ENCODE measurements around the gene JOSD1. TPM values are rescaled to one million over a fixed set of nuclear protein-coding genes. Genes with fewer than 3 reads are reported as not detected.

The JOSD1 gene
- total RNA-seq, 2 experiments from 2014 or later: 68.0 to 77.7 TPM

DNA sequence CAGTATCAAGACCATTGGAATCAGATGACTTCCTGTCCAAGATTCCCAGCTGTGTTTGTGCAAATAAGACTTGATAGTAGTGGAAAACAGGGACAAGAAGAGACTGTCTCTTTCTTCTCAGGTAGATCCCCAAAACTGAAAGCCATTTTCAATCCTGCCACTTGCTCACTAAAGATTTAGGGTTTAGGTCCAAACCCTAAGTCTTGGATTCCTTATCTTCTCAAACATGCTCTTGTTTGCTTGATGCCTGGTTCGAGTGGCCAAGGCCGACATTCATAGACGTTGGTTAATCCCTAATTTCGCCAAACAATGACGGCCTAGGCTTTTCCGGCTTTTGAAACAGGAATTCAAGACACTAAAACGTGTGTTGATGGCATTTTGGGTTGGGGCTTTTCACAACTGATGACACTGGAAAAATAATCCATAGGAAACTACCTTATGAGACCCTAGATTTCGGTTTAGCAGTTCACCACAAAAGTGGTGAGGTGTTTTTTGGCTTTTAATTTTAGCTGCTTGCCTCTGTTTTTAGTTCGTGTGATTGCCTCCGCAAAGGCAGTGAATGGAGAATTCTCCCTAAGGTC, 4.0 kb upstream of the JOSD1 start:
- no peaks in the 10 kb centered on the region for H3K9me3 Mint-ChIP-seq (ENCODE audit: low read depth)
- POLR2A ChIA-PET: interaction anchor here (1.0 kb wide), 1 partner anchor 22 kb away, joined by 7 read pairs; the partner anchor contains the start of gene TOMM22
- CTCF ChIA-PET: interaction anchor here (3.1 kb wide), 1 partner anchor 23 kb away, joined by 13 read pairs; the partner anchor contains the start of gene TOMM22
- DNase-seq (no peak), ATAC-seq (no peak)
- H3K4me1 Mint-ChIP-seq: peaks cover 48% of the 10 kb centered on the region
- H3K4me3 Mint-ChIP-seq: peak overlapping the region; percentile 93
- peaks cover 32% of the 10 kb centered on the region for H3K36me3 Mint-ChIP-seq (ENCODE audit: low read depth)
- H3K27me3 Mint-ChIP-seq: no peaks in the 10 kb centered on the region
- H3K27ac Mint-ChIP-seq: peak overlapping the region; percentile 97
- intact Hi-C loops (cut with DNase I, micrococcal nuclease): loop anchor here (1.0 to 10.0 kb wide), 19 partner anchors 22 to 1643 kb away; partner anchors contain the start of genes CBY1 (in 2 of the 2), DDX17 (in 2 of the 2), FAM227A (in 2 of the 2) and ADSL (in 1 of the 2)

DNA sequence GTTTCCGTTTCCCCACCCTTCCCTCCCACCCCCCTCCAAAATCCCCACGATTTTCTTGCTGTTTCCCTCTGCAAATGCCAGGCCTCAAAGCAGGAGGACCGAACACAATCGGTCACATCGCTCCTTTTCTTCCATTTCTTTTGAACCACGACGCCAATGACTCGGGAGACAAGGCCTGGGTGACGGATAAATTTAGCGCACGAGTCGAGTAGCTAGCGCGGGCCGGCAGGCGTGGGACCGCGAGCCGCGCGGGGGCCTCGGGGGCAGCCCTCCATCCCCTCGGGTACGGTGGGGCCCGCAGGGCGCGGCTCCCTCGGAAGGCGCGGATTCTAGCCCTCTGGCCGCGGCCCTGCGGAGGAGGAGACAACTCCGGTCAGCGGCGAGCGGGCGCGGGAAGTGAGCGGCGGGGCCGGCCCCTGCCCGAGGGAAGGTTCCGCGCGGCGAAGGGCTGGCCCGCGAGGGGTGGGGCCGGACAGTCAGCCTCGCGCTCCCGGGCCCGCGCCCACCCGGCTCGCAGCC, 414 bp downstream of the JOSD1 start:
- H3K4me3 Mint-ChIP-seq: peak overlapping the region; percentile 95
- peaks cover 37% of the 10 kb centered on the region for H3K36me3 Mint-ChIP-seq (ENCODE audit: low read depth)
- no peaks in the 10 kb centered on the region for H3K27me3 Mint-ChIP-seq
- intact Hi-C loops (cut with DNase I, micrococcal nuclease): loop anchor here in 1 of 2 experiments (1.0 to 10.0 kb wide), 7 partner anchors 44 to 1092 kb away; partner anchors contain the start of genes ATF4, CBX7, CBY1 and CSNK1E
- H3K27ac Mint-ChIP-seq: peak overlapping the region; percentile 95
- ChIA-PET CTCF (interaction anchor here (1.0 to 3.4 kb wide), 3 partner anchors 18 to 53 kb away, joined by 3 to 34 read pairs (median 4); partner anchors contain the start of gene TOMM22), POLR2A (interaction anchor here (2.2 kb wide), 1 partner anchor 18 kb away, joined by 13 read pairs; the partner anchor contains the start of gene TOMM22)
- H3K9me3 Mint-ChIP-seq (ENCODE audit: low read depth): no peaks in the 10 kb centered on the region
- peaks cover 59% of the 10 kb centered on the region for H3K4me1 Mint-ChIP-seq
- DNase-seq: no peak
- ATAC-seq: no peak

DNA sequence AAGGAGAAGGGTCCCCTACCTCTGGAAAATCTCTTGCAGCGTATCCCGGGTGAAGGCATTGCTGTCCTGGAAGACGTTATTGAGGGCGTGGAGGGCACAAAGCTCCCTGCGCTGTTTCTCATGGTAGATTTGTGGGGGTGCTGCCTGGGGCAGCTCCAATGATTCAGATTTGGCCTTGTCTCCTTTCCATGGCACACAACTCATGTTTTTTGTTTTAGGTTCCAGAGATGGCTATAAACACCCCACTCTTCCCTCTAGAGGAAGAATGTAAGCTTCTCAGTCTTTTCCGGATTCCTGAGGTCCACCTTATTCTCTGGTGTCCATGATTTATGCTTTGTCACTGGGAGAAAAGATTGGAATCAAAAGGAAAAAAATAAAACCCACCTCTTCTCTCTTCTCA, 959 bp downstream of the JOSD1 start:
- DNase-seq: no peak
- intact Hi-C loops (cut with DNase I, micrococcal nuclease): loop anchor here in 1 of 2 experiments (1.0 to 10.0 kb wide), 7 partner anchors 43 to 1091 kb away; partner anchors contain the start of genes ATF4, CBX7, CBY1 and CSNK1E
- Mint-ChIP-seq H3K27ac (peak overlapping the region; percentile 95), H3K36me3 (ENCODE audit: low read depth) (peaks cover 42% of the 10 kb centered on the region), H3K4me3 (peak overlapping the region; percentile 95), H3K9me3 (ENCODE audit: low read depth) (no peaks in the 10 kb centered on the region), H3K27me3 (no peaks in the 10 kb centered on the region), H3K4me1 (peaks cover 60% of the 10 kb centered on the region)
- no peak for ATAC-seq
- POLR2A ChIA-PET: interaction anchor here (0.8 to 2.2 kb wide), 2 partner anchors 16 to 18 kb away, joined by 3 to 13 read pairs; partner anchors contain the start of gene TOMM22
- CTCF ChIA-PET: interaction anchor here (1.0 to 3.4 kb wide), 4 partner anchors 17 to 53 kb away, joined by 3 to 34 read pairs (median 4); partner anchors contain the start of gene TOMM22

DNA sequence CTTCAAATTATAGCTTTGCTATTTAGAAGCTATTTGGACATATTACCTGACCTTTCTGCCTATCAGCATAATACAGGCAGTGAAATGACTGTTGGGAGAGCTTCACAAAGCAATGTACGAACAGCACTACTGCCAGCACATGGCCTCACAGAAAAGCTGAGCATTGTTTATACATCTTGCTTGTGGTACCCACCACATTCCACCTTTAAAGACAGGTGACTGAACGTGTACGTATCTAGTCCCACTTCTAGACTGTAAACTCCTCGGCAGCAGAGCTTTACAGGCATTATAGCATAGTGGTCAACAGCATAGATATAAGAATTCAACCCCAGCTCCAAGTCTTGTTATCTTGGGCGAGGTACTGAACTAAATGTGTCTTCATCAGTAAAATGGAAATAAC, 1.6 kb downstream of the JOSD1 start:
- DNase-seq (no peak), ATAC-seq (no peak)
- Mint-ChIP-seq H3K27me3 (no peaks in the 10 kb centered on the region), H3K36me3 (ENCODE audit: low read depth) (peaks cover 45% of the 10 kb centered on the region), H3K4me1 (peaks cover 57% of the 10 kb centered on the region), H3K27ac (peak overlapping the region; percentile 95), H3K9me3 (ENCODE audit: low read depth) (no peaks in the 10 kb centered on the region), H3K4me3 (peak overlapping the region; percentile 95)
- intact Hi-C loops (cut with DNase I, micrococcal nuclease): no loop called here
- ChIA-PET CTCF (interaction anchor here (0.6 to 3.4 kb wide), 6 partner anchors 17 to 493 kb away, joined by 3 to 34 read pairs (median 3); partner anchors contain the start of gene TOMM22), POLR2A (interaction anchor here (0.8 to 2.2 kb wide), 2 partner anchors 15 to 17 kb away, joined by 3 to 13 read pairs; partner anchors contain the start of gene TOMM22)

DNA sequence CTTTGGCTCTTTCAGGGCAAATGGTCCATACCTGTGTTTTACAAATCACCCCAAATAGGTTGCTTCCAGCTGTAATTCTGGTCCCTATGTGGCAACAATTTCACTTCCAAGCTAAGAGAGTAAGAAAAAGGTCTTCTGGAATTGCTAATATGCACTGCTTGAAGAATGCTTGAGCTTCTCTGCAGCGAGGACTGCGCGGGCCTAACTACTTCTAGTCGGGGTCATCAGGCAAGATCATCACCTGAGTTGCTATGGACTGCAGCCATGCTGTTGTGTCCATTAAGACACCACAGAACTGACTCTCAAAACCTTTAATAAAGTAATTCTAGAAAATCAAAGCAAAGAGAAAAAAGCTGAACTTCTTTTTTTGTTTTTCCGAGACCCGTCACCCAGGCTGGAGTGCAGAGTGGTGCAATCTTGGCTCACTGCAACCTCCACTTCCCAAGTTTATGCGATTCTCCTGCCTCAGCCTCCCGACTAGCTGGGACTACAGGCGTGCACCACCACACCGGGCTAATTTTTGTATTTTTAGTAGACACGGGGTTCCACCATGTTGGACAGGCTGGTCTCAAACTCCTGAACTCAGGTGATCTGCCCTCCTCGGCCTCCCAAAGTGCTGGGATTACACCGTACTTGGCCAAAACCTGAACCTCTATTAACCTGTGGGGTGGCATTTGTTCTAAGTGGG, 2.2 kb downstream of the JOSD1 start:
- ChIA-PET CTCF (interaction anchor here (0.6 to 3.4 kb wide), 5 partner anchors 9 to 492 kb away, joined by 3 to 34 read pairs (median 3); partner anchors contain the start of gene TOMM22), POLR2A (interaction anchor here (0.6 to 2.2 kb wide), 3 partner anchors 16 to 730 kb away, joined by 3 to 13 read pairs (median 8); partner anchors contain the start of gene TOMM22)
- peaks cover 55% of the 10 kb centered on the region for H3K4me1 Mint-ChIP-seq
- no peaks in the 10 kb centered on the region for H3K27me3 Mint-ChIP-seq
- intact Hi-C loops (cut with DNase I, micrococcal nuclease): no loop called here
- ATAC-seq (no peak), DNase-seq (no peak)
- H3K4me3 Mint-ChIP-seq: peak overlapping the region; percentile 95
- peak overlapping the region; percentile 95 for H3K27ac Mint-ChIP-seq
- H3K36me3 Mint-ChIP-seq (ENCODE audit: low read depth): peaks cover 49% of the 10 kb centered on the region
- H3K9me3 Mint-ChIP-seq (ENCODE audit: low read depth): no peaks in the 10 kb centered on the region

DNA sequence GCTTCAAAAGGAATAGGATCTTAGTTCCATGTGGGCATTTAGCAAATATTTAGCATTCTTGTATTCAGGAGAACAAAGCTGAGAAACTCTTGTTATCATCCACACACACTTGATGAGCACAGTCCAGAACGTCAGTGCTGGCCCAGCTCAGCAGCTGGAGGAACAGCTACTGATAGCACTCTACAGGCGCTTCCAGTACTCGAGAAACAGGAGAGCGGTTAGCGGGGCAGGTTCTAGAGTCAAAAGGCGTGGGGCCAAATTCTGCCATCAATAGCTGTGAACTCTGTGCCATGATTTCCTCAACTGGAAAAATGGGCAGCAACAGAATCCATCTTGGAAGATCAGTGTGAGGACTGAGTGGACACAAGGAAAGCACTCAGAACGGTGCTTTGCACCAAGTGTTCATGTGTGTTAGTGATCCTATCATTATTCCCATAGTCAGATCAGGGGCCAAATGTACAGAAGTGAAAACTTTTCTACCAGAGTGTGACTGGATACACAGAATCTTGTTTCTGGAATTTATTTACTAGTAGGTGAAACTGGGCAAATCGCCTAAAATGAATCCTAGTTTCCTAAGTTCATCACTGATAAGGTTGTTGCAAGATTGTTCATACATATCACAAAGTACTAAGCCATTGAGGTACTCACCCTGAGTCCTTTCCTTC, 3.2 kb downstream of the JOSD1 start:
- peak overlapping the region; percentile 95 for H3K4me3 Mint-ChIP-seq
- ATAC-seq (no peak), DNase-seq (no peak)
- POLR2A ChIA-PET: interaction anchor here (0.7 to 2.0 kb wide), 2 partner anchors 16 to 38 kb away, joined by 3 to 8 read pairs; partner anchors contain the start of gene TOMM22
- H3K9me3 Mint-ChIP-seq (ENCODE audit: low read depth): no peaks in the 10 kb centered on the region
- CTCF ChIA-PET: interaction anchor here (1.0 to 3.4 kb wide), 4 partner anchors 10 to 16 kb away, joined by 3 to 34 read pairs (median 14); partner anchors contain the start of gene TOMM22
- H3K4me1 Mint-ChIP-seq: peaks cover 59% of the 10 kb centered on the region
- no peaks in the 10 kb centered on the region for H3K27me3 Mint-ChIP-seq
- H3K36me3 Mint-ChIP-seq (ENCODE audit: low read depth): peaks cover 57% of the 10 kb centered on the region
- intact Hi-C loops (cut with DNase I, micrococcal nuclease): loop anchor here (2.0 kb wide), 2 partner anchors 17 to 621 kb away; partner anchors contain the start of genes RPL3 (in 1 of the 2) and TOMM22 (in 1 of the 2)
- peak overlapping the region; percentile 95 for H3K27ac Mint-ChIP-seq

DNA sequence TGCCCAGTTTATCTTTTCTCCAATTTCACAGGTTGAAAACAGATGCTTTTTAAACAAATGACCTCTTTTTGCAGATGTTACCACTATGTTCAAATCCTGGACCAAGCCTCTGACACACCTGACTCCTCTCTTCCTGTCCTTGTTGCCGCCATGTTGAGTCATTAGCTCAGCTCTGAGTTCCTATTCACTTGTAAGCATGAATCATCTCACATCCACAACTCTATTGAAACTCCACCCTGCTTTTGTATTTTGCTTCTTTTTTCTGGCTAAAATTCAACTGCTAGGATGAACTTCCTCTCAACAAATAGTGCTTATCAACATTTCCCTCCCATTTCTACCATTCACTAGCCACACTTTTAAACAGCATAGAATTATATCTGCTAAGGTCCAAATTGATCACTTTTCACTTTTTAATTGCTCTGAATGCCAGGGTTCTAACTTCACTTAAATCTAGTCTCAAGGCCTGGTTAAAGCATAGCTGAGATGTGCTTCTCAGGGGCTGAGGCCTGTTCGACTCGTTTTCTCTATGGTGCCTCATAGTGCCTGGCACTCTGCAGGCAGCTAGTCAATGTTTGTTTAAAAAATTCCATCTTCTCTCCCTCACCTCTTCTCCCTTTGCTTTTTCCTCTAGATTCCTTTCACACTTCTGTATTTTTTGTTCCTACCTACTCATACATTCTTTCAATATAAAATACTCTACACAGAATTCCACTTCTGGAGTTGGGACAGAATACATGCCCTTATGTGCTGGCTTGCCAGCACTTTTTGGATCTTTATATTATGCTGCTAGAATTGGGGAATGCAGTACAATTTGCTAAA, 3.9 kb downstream of the JOSD1 start:
- peak; percentile 74 for ATAC-seq
- H3K9me3 Mint-ChIP-seq (ENCODE audit: low read depth): no peaks in the 10 kb centered on the region
- peak overlapping the region; percentile 95 for H3K4me3 Mint-ChIP-seq
- DNase-seq: peak; percentile 73
- ChIA-PET CTCF (interaction anchor here (0.6 to 2.9 kb wide), 3 partner anchors 15 to 708 kb away, joined by 3 to 25 read pairs (median 3); partner anchors contain the start of gene TOMM22), POLR2A (interaction anchor here (0.7 to 2.0 kb wide), 3 partner anchors 13 to 39 kb away, joined by 3 to 8 read pairs (median 3); partner anchors contain the start of gene TOMM22)
- peaks cover 58% of the 10 kb centered on the region for H3K36me3 Mint-ChIP-seq (ENCODE audit: low read depth)
- no peaks in the 10 kb centered on the region for H3K27me3 Mint-ChIP-seq
- peaks cover 58% of the 10 kb centered on the region for H3K4me1 Mint-ChIP-seq
- intact Hi-C loops (cut with DNase I, micrococcal nuclease): loop anchor here (1.0 to 2.0 kb wide), 4 partner anchors 16 to 622 kb away; partner anchors contain the start of genes CBY1 (in 2 of the 2), FAM227A (in 2 of the 2), TOMM22 (in 2 of the 2) and RPL3 (in 1 of the 2)
- peak overlapping the region; percentile 95 for H3K27ac Mint-ChIP-seq

DNA sequence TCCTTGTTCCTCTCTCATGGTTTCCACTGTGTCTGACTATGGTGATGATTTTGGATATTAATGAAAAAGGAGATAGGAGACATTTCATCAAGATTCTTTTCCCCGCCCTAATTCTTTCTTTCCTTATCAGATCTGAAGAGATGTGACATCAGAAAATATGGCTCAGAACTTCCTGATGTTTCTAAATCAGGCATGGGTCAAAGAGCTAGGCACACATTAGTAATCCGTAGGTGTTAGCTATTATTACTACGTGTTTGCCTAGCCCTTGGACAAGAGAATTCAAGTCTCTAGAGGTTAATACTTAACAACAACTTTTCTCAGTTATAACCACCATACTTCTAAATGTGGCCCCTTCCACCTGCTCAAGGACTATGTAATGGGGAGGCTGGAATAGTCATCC, 5.8 kb downstream of the JOSD1 start:
- Mint-ChIP-seq H3K4me1 (peaks cover 53% of the 10 kb centered on the region), H3K4me3 (no peak overlapping the region), H3K36me3 (ENCODE audit: low read depth) (peaks cover 61% of the 10 kb centered on the region), H3K27me3 (no peaks in the 10 kb centered on the region), H3K9me3 (ENCODE audit: low read depth) (no peaks in the 10 kb centered on the region), H3K27ac (peak overlapping the region; percentile 76)
- ChIA-PET CTCF (interaction anchor here (2.9 kb wide), 1 partner anchor 13 kb away, joined by 25 read pairs; the partner anchor contains the start of gene TOMM22), POLR2A (no interaction called here)
- intact Hi-C loops (cut with DNase I, micrococcal nuclease): no loop called here
- ATAC-seq: no peak
- no peak for DNase-seq

DNA sequence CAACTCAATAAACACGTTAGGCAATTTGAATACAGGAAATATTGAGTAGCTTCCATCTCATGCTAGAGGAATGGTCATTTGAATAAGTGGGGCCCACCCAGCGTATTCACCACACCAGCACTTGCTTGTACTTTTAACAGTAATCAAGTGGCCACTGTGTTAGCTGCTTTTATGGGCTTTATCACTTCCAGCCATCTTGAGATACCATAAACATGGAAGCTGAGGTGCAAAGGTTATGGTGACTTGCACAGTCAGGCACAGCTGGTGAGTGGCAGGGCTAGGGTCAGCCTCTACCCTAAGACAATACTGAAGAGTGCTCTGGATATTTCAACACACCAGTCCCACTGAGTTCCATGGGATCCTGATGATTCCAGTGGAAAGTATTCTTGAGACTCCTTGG, 6.7 kb downstream of the JOSD1 start:
- no peaks in the 10 kb centered on the region for H3K27me3 Mint-ChIP-seq
- ChIA-PET CTCF (no interaction called here), POLR2A (no interaction called here)
- ATAC-seq (no peak), DNase-seq (no peak)
- no peaks in the 10 kb centered on the region for H3K9me3 Mint-ChIP-seq (ENCODE audit: low read depth)
- no peak overlapping the region for H3K27ac Mint-ChIP-seq
- peaks cover 59% of the 10 kb centered on the region for H3K36me3 Mint-ChIP-seq (ENCODE audit: low read depth)
- peaks cover 47% of the 10 kb centered on the region for H3K4me1 Mint-ChIP-seq
- H3K4me3 Mint-ChIP-seq: no peak overlapping the region
- intact Hi-C loops (cut with DNase I, micrococcal nuclease): no loop called here

DNA sequence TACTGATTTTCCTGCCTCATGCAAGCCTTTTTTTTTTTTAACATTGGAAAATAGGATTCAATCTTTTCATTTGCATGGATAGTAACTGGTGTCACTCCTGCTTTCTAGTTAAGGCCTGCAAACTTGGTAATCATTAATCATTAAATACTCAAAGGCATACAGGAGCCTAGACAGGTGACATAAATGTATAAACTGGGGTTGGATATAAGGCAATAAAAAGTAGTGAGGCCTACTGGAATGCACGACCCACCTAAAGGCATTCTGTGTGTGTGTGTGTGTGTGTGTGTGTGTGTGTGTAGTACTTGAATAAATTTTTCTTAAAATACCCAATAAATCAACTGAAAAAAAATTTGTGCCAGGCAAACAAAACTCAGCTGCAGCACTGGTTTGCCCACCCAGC, 11.1 kb downstream of the JOSD1 start:
- POLR2A ChIA-PET: no interaction called here
- no peak for ATAC-seq
- CTCF ChIA-PET: interaction anchor here (0.7 kb wide), 1 partner anchor 8 kb away, joined by 3 read pairs; the partner anchor contains the start of gene TOMM22
- Mint-ChIP-seq H3K27me3 (no peaks in the 10 kb centered on the region), H3K4me1 (peaks cover 6% of the 10 kb centered on the region), H3K36me3 (ENCODE audit: low read depth) (peaks cover 59% of the 10 kb centered on the region), H3K4me3 (no peak overlapping the region), H3K9me3 (ENCODE audit: low read depth) (no peaks in the 10 kb centered on the region), H3K27ac (no peak overlapping the region)
- DNase-seq: no peak
- intact Hi-C loops (cut with DNase I, micrococcal nuclease): no loop called here

Data from activated CD4-positive, alpha-beta T cell treated with anti-CD3 and anti-CD28 coated beads for 36 hours (primary cell).